Left forelimb (tissue), 1 donor: Measurements from ENCODE around the gene IFT81.
"Not testable (repeated sequence)": the region's sequence is repeated elsewhere in the genome, so short reads cannot be mapped to it uniquely, and the experiment has no call there.

Source experiments
- DNase-seq: peaks from one replicate; pipeline ENCODE4 v3.0.0-alpha.2; 2018; ENCODE audit warnings: low spot score

Gene IFT81, protein sequence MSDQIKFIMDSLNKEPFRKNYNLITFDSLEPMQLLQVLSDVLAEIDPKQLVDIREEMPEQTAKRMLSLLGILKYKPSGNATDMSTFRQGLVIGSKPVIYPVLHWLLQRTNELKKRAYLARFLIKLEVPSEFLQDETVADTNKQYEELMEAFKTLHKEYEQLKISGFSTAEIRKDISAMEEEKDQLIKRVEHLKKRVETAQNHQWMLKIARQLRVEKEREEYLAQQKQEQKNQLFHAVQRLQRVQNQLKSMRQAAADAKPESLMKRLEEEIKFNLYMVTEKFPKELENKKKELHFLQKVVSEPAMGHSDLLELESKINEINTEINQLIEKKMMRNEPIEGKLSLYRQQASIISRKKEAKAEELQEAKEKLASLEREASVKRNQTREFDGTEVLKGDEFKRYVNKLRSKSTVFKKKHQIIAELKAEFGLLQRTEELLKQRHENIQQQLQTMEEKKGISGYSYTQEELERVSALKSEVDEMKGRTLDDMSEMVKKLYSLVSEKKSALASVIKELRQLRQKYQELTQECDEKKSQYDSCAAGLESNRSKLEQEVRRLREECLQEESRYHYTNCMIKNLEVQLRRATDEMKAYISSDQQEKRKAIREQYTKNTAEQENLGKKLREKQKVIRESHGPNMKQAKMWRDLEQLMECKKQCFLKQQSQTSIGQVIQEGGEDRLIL

DNA sequence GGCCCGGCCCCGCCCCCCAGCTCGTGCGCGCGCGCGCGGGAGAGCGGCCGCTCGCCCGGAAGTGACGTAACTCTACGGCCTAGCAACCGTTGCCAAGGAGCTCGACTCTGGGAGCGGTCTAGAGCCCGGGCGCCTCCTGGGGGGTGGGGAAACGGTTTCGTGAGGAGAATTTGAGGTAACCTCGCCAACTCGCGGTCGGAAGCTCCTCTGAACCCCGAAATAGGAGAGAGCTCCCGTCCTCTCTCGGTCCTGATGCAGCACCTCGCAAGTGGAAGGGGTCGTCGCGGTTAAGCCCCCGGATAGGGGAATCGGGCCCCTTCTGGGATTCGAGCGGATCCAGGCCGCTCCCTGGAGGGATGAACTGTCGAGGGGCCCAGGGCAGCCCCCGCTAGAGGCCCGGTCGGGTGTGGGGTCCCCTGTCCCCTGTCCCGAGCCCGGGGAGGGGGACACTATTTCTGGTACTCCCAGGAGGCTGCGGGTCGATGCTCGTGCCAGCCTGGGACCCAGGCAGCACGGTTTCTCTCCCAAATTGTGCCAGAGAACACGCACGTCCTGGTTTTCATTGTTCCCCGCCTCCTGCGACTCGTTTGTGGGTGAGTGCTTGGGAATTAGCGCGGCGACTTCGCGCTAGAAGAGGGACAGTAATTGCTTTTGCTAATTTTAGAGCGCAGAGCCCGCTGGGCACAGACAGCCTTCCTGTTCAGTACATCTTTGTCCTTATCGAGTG lies at the start of gene IFT81:
Gene IFT81 (plus strand): TSS at position 89 of the 727 bp plus-strand sequence. CDS start 3,024 bp downstream, outside the sequence.
- peak; percentile 99 for DNase-seq

DNA sequence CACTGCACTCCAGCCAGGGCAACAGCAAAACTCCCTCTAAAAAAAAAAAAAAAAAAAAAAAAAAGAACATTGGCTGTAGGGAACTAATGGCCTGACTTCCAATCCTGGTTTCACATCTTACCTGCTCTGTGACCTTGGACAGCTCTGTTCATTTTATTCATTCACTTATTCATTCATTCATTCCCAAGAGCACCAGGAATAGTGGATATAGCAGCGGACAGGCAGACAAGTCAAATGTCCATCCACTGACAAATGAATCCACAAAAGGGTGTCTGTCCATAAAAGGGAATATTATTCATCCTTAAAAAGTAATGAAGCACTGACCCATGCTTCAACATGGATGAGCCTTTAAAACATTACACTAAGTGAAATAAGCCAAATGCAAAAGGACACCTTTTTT lies 48.3 kb upstream of the IFT81 start:
- DNase-seq = no peak

DNA sequence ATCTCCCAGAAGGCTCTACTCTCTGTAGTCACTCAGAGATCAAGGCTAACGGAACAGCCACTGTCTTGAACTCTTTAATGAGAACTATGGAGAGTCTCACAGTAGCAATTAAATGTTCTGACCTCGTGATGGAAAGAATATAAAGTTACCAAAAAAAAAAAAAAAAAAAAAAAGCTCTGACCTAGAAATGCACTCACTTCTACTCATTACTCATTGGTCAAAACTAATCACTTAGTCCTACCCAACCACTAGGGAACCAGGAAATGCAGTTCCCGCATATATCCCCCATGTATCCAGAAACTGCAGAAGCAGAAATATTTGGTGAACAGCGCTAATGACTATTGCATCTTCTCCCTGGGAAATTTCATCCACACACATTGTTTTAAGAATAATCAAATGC lies 46.4 kb upstream of the IFT81 start:
- no peak for DNase-seq

DNA sequence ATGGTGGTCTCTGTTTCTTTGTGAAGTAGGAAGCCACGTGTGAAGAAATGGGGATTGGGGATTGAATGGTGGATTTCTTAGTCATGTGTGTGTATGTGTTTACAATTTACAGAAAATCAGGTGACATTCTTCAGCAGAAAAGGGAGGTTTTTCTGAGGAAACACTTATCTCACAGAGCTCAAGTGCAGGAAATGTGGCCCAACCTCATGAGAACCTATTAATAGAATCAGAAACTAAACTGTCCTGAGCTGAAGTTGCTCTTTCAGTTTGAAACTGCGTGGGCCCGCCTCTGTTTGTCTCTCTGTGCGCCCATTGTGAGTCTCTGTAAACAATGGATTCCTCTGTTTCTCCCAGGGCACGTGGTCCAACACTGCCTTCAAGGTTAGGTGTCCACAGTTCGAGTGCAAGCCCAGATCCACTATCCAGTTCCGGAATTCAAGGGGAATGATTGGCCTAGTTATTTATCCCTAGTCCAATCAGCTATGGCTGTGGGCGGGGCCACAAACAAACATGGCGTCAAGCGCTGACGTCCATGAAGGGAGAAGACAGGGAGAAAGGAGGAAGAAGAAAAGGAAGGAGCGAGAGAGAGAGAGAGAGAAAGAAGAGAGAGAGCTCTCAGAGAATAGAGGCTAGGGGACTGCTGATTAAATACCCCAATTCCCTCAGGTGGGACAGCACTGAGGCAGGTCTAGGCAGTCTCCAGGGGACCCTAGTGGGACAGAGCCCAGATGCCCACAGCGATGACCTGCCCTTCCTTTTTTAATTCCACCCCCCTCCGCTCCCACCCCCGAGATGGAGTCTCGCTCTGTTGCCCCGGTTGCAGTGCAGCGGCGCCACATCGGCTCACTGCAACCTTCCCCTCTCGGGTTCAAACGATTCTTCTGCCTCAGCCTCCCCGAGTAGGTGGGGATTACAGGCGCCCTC lies 44.4 kb upstream of the IFT81 start:
- DNase-seq = no peak

DNA sequence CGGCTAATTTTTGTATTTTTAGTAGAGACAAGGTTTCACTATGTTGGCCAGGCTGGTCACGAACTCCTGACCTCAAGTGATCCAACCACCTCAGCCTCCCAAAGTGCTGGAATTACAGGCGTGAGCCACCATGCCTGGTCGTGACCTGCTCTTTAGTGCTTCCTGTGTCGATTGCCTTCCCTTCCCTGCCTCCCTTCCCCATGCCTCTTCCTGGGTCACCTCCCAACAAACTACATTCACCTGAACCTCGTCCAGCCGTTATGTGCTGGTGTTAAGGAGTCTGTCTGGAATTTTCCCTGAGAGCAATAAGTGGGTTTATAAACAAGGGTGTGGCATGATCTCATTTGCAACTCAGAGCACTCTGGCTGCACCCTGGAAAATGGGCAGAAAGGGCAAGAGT lies 43.7 kb upstream of the IFT81 start:
- DNase-seq = no peak

DNA sequence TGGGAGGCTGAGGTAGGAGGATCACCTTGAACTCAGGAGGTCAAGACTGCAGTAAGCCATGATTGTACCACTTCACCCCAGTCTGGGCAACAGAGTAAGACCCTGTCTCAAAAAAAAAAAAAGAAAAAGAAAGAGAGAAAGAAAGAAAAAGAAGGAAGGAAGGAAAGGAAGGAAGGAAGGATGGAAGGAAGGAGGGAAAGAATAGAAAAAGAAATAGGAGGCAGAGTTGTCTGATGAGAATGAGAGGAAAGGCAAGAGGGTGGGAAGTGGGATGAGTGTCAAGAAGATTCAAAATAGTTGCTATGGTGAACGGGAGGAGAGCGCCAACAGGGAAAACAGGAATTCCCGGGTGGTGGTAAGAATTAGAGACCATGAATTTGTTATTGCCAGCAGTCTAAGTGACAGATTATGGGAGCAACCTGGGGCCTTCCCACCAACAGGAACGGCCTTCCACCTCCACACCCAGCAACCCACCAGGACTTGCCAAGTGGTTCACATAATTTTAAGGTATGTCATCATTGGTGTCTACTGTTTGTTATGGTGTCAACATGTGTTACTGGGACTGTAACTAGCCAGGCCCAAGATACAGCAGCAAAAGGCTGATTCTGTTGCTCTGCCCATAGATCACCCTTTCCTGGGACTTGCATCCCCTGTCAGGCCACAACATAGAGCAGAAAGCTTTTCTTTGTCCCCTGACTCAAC lies 39.7 kb upstream of the IFT81 start:
- DNase-seq = no peak

DNA sequence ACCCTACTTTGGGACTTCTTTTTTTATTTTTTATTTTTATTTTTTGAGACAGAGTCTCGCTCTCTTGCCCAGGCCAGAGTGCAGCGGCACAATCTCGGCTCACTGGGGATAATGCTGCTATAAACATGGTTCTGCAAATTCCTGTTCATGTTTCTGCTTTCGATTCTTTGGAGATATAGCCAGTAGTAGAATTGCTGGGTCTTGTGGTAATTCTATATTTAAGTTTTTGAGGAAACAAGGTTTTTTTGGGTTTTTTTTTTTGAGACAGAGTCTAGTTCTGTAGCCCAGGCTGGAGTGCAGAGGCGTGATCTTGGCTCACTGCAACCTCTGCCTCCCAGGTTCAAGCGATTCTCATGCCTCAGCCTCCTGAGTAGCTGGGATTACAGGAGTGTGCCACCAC lies 35.9 kb upstream of the IFT81 start:
- DNase-seq = not testable (repeated sequence)

DNA sequence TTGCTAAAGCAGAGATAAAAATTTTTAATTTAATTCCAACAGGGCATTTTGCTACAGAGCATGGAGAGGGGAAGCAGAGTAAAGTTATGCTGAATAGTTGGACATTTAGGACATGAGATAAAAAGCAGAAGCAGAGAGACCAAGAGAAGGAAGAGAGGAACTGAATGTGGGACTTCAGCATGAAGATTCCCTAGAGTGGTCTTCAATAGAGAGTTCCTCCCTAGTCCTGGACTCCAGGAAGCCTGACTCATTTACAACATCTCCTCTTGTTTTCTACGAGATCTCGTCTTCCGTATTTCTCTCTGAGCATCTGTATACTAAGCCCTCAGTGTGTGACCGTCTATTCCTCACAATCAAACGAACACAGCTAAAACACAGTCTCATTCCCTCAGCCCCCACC lies 35.2 kb upstream of the IFT81 start:
- no peak for DNase-seq

DNA sequence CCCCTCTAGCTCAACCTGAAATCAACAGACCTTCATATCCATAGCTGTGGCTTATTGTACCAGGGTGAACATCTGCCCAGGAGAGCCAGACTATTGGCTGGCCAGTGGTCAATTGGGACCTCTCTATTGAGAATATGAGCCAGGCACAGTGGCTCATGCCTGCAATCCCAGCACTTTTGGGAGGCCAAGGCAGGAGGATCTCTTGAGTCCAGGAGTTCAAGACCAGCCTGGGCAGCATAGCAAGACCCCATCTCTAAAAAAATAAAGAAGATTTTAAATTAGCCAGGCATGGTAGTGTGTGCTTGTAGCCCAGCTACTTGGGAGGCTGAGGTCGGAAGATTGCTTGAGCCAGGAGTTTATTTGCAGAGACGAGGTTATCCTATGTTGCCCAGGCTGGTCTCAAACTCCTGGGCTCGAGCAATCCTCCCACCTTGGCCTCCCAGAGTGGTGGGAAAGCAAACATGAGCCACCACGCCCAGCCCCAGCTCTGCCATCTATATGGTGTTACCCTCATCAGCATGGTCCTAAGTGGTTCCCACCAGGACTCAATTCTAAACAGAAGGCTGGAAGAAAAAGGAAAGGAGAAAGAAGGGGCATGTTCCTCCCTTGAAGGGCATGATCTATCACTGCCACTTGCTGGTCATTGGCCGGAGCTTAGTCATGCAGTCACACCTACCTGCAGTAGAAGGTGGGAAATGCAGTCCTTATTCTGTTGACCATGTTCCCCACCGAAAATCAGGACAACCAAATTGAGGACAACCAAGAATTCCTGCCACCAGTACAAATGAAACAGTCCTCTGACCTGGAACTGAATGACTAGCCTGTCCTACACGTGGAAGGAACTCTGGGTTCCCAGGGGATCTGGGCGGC lies 33.7 kb upstream of the IFT81 start:
- DNase-seq = no peak

DNA sequence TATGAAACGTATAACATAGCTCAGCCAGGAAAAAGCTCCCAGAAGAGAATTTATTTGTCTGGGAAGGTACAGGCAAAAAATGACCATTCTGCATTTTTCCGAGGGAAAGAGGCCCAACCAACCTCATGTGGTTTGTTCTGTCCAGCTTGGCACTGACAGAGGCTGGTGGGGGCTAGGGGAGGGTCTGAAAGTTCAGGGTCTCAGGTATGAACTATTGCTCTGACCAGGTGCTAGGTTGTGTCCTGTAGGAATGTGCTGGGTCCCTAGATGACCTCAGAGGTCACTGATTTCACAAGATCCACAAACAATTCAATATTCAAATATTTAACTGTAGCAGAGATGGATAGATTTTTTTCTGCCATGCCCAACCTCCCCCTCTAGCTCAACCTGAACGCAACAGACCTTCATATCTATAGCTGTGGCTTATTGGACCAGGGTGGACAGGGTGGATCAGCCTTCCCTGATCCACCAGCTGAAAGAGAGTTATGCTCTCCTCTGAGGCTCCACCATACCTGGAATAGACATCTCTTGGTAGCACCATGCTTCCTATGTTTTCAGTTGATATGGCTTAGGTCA lies 32.9 kb upstream of the IFT81 start:
- no peak for DNase-seq

DNA sequence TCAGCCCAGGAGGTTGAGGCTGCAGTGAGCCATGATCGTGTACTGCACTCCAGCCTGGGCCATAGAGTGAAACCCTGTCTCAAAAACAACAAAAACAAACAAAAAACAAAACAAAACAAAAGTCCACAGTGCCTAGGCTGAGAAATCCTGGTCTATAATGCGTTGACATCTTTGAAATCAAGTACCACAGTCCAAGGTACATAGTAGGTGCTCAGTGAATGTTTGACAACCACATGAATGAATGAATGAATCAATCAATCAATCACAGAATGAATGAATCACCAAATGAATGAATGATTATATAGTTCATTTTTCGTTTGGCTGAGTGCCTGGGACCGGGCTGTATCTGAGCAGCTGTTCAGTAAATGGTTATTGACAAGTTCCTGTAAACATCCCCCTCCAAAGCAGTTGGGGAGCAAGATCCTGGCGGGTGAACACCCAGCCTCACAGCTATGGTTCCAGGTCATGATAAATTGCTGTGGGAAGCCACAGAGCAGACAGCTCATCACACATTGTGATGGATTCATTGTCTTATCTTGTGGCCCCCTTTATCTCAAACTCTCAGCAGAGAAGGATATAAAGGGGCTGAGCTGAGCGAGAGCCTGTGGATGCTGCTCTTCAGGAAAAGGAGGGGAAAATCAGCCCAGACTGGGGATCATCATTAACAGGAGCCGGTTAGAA lies 30.4 kb upstream of the IFT81 start:
- no peak for DNase-seq

DNA sequence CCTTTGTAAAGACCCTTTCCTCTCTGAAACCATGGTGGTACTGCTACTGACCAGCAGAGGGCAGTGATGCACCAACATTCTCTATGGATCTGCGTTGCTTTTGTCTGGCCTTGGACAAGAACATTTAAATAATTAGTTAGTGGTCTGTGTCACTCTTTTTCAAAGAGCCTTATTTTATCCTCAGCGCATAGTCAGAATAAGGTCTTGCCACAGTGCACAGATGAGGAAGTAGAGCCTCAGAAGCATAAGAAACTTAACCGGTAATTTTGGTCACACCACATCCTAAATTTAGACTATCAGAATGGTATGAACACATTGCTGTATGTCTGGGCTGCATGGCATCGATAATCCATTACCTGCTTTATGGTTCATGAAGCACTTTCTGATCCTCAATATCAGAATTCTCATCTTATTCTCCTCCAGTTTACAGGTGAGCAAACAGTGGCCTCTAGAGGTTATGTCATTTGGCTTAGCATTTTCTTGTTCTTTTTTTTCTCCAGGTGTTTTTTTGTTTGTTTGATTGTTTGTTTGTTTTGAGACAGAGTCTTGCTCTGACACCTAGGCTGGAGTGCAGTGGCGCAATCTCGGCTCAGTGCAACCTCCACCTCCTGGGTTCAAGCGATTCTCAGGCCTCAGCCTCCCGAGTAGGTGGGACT lies 23.7 kb upstream of the IFT81 start:
- peak; percentile 72 for DNase-seq

DNA sequence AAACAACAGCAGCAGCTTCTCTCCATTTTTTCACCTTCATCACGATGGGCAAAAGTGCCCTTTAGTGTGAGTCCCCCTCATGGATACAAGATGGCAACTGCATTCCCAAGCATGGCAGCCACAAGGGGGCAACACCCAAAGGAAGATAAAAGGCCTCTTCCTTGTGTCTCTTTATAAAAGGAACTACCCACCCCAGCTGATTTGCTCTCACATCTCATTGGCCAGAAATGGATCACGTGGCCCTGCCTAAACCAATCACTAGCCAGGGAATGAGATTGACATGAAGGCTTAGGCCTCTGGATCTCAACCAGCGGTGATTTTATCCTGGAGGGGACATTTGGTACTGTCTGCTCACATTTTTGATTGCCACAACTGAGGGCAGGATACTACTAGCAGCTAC lies 21.9 kb upstream of the IFT81 start:
- no peak for DNase-seq

DNA sequence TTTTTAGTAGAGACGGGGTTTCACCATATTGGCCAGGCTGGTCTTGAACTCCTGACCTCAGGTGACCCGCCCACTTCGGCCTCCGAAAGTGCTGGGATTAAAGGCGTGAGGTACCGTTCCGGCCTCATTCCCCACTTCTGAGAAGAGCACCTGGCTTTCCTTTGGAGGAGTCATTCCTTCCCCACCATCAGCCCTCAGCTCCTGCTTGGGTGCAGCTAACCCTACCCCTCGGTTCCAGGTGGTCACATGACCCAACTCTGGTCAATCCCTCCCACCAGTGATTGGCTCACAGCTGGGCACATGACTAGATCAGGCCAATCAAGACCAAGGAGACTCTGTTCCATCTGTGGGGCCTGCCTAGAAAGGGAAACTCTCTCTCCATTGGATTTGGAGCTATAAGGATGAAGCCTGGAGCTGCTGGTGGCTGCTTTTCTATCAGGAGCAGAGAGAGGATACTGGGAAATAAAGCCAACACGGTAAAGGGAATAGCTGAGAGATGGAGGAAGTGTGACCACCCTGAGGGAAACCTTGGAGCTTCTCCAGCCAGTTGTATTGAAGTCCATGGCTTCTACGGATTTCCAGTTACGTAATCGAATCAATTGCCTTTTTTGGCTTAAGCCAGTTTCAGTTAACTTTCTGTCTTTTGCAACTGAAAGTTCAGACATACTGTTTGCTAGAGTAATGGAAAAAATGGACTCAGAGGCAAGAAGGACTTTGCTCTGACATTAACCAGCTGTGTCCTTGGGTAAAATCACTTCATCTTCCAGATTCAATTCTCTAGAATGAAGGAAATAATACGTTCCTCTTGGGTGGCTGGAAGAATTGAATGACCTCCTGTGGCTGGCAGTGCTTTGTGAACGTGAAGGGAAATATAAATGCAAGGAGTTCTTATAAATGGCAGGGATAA lies 19.7 kb upstream of the IFT81 start:
- DNase-seq = no peak

DNA sequence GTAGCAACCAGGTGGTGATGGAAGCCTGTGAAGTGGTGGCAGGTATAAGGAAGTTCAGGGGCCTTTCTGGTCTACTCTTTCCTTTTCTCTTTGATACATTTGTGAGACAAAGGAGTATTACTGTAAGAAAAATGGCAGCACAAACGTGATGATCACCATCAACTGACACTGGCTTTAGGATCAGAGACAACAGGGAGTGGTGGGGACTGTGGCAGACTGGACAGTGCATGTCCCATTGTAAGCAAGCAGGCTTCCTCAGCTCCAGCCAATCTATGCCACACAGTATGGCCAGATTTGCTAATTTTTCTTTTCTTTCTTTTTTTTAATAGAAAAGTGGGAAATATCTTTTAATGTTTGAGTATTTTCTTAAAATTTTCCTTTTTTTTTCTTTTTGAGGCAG lies 19.0 kb upstream of the IFT81 start:
- no peak for DNase-seq

DNA sequence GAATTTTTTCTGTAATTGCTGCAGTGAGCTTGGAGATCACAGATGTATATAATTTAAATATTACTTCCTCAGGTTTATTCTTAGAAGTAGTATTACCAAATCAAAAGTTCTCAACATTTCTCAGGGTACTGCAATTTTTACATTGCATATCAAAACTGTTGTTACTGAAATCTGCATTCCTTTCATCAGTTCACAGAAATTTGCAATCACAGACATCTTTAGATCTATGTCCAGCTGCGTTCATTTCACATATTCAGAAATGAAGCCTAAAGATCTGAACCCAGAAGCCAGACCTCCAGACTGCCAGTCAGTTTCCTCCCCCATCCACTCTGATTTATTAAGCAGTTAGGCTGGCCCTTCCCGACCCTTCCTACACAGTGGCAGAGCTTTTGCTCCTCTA lies 18.2 kb upstream of the IFT81 start:
- DNase-seq = no peak
